Endometrial microvascular endothelial cells (primary cell): ENCODE results near the gene IL17RD. TPM values are rescaled to one million over a fixed set of nuclear protein-coding genes. Genes with fewer than 3 reads are reported as not detected.
"Not testable (repeated sequence)": the region's sequence is repeated elsewhere in the genome, so short reads cannot be mapped to it uniquely, and the experiment has no call there.

ENCODE experiments used
- in situ Hi-C: cut with HindIII; loops from 2 replicates; pipeline ENCODE4 v1.10.0; 2017; ENCODE audit warnings: low sequenced_read_pairs, low pct_unique_long_range_greater_than_20kb; ENCODE audit errors: inconsistent ontology term
- total RNA-seq: library from RNA; depleted of rRNA; stranded (reverse); fragments of >200 nt; gene quantifications from one replicate; pipeline ENCODE4 v1.2.3, GENCODE V29; 2015; ENCODE audit errors: inconsistent ontology term

Gene IL17RD
- total RNA-seq, 1 donor from 2014 or later: 1.6 TPM

GRCh38 chr3:57105585-57105984 is 59.6 kb downstream of the IL17RD start:
- in situ Hi-C loops: no loop called here

- in situ Hi-C loops: no loop called here
These were observed 65.0 kb downstream of the IL17RD start for GRCh38 chr3:57100046-57100695.

GRCh38 chr3:57098418-57099310 is 66.5 kb downstream of the IL17RD start:
- in situ Hi-C loops: no loop called here

GRCh38 chr3:57097536-57097935 is 67.6 kb downstream of the IL17RD start:
- in situ Hi-C loops: no loop called here

GRCh38 chr3:57095363-57095762 is 69.8 kb downstream of the IL17RD start:
- in situ Hi-C loops: no loop called here

- in situ Hi-C loops: no loop called here
These were observed 70.6 kb downstream of the IL17RD start for GRCh38 chr3:57094575-57094974.

GRCh38 chr3:57093971-57094535 is 71.1 kb downstream of the IL17RD start:
- in situ Hi-C loops: no loop called here

- in situ Hi-C loops: no loop called here
These were observed 71.7 kb downstream of the IL17RD start for GRCh38 chr3:57093489-57093888.

GRCh38 chr3:57091521-57092273 is 73.5 kb downstream of the IL17RD start:
- in situ Hi-C loops: no loop called here

GRCh38 chr3:57089043-57089442 is 76.1 kb downstream of the IL17RD start:
- in situ Hi-C loops: no loop called here

GRCh38 chr3:57088503-57088902 is 76.7 kb downstream of the IL17RD start:
- in situ Hi-C loops: no loop called here

- in situ Hi-C loops: no loop called here
These were observed 77.6 kb downstream of the IL17RD start for GRCh38 chr3:57087361-57088092.

- in situ Hi-C loops: no loop called here
These were observed 79.0 kb downstream of the IL17RD start for GRCh38 chr3:57086201-57086600.

GRCh38 chr3:57085211-57085610 is 79.9 kb downstream of the IL17RD start:
- in situ Hi-C loops: no loop called here

GRCh38 chr3:57083266-57083995 is 81.7 kb downstream of the IL17RD start:
- in situ Hi-C loops: not testable (repeated sequence)

GRCh38 chr3:57082481-57082880 is 82.7 kb downstream of the IL17RD start:
- in situ Hi-C loops: no loop called here

- in situ Hi-C loops: no loop called here
These were observed 84.0 kb downstream of the IL17RD start for GRCh38 chr3:57081173-57081572.

GRCh38 chr3:57080171-57080570 is 85.0 kb downstream of the IL17RD start:
- in situ Hi-C loops: no loop called here
